ENCODE results near the gene SPSB1. TPM values are rescaled to one million over a fixed set of nuclear protein-coding genes. Genes with fewer than 3 reads are reported as not detected.

SPSB1 gene
- total RNA-seq, 6 experiments from 2014 or later: 5.9 to 10.4 (median 8.6) TPM

DNA sequence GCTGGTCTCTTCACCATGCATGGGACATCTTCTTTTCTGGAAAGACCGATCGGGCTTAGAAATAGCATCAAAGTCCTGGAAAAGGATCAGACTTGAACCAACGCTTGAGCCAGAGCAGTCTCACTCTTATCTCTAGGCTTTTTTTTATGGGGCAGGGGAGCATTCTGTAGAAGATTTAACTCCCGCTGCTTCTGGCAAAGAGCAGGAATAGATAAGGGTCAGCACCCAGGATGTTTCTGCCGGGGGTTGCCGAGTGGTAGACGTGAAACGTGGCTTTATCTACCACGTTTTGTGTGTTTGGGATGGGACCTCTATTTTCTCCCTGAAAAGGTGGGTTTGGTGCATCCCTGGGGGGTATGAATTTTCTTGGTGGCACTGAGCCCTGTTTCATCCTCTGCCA is 18.8 kb downstream of the SPSB1 start:
- H3K27ac Mint-ChIP-seq: no peak overlapping the region

DNA sequence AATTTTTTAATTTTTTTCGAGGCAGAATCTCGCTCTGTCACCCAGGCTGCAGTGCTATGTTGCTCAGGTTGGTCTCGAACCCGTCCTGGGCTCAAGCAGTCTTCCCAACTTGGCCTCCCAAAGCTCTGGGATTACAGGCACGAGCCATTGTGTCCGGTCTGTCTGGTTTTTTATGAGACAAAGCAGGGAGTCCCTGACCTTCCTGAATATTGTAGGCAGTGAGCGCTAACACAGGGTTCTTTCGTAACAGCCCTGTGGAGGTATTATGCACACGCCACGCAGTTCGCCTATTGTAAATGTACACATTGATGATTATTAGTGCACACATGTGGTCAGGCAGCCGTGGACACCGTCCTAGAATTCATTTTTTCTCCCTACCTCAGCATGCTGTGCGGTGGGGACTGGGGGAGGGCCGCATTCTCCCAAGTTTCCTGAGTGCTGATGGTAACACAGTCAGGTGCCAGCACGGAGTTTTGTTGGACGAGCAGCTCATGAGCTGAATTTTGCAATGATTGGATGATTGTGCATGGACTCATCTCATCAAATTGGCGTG is 19.6 kb downstream of the SPSB1 start:
- Mint-ChIP-seq H3K4me1 (ENCODE audit: low read depth) (peaks cover 24% of the 10 kb centered on the region), H3K4me3 (no peak overlapping the region), H3K36me3 (ENCODE audit: low read depth) (0 out of 2 replicates have a peak, but pooled peaks cover 3% of the 10 kb centered on the region), H3K27me3 (ENCODE audit: insufficient read depth) (no peaks in the 10 kb centered on the region), H3K9me3 (no peaks in the 10 kb centered on the region), H3K27ac (no peak overlapping the region)
- TF ChIP-seq, protein P1, sequence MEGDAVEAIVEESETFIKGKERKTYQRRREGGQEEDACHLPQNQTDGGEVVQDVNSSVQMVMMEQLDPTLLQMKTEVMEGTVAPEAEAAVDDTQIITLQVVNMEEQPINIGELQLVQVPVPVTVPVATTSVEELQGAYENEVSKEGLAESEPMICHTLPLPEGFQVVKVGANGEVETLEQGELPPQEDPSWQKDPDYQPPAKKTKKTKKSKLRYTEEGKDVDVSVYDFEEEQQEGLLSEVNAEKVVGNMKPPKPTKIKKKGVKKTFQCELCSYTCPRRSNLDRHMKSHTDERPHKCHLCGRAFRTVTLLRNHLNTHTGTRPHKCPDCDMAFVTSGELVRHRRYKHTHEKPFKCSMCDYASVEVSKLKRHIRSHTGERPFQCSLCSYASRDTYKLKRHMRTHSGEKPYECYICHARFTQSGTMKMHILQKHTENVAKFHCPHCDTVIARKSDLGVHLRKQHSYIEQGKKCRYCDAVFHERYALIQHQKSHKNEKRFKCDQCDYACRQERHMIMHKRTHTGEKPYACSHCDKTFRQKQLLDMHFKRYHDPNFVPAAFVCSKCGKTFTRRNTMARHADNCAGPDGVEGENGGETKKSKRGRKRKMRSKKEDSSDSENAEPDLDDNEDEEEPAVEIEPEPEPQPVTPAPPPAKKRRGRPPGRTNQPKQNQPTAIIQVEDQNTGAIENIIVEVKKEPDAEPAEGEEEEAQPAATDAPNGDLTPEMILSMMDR (IDR thresholded peaks at IDR 0.05): no peak
- no peak for DNase-seq

More for the DNA sequence above, 18.8 kb downstream of the SPSB1 start:
- DNase-seq: no peak
- no peaks in the 10 kb centered on the region for H3K27me3 Mint-ChIP-seq (ENCODE audit: insufficient read depth)
- no peak overlapping the region for H3K4me3 Mint-ChIP-seq
- peaks cover 19% of the 10 kb centered on the region for H3K4me1 Mint-ChIP-seq (ENCODE audit: low read depth)
- TF ChIP-seq, protein P1 (IDR thresholded peaks at IDR 0.05): no peak
- no peaks in the 10 kb centered on the region for H3K9me3 Mint-ChIP-seq
- 0 out of 2 replicates have a peak, but pooled peaks cover 4% of the 10 kb centered on the region for H3K36me3 Mint-ChIP-seq (ENCODE audit: low read depth)

DNA sequence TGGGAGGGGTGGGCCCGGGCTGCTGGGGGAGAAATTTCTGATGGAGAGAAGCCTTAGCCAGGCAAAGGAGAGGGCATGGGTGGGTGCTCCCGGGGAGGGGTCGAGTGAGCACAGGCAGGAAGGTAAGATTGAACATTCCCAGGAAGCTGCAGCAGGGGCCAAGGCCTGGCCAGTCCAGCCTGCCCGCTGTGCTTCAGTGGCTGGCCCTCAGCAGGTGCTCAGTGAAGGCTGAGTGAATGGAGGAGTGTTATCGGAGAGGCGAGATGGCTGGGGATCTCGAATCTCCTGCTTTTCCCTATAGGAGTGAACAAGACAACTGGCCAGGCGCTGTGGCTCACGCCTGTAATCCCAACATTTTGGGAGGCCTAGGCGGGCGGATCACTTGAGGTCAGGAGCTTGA is 20.9 kb downstream of the SPSB1 start:
- no peak for DNase-seq
- Mint-ChIP-seq H3K27me3 (ENCODE audit: insufficient read depth) (no peaks in the 10 kb centered on the region), H3K36me3 (ENCODE audit: low read depth) (no peaks in the 10 kb centered on the region), H3K4me3 (no peak overlapping the region), H3K9me3 (no peaks in the 10 kb centered on the region), H3K27ac (no peak overlapping the region), H3K4me1 (ENCODE audit: low read depth) (peaks cover 31% of the 10 kb centered on the region)
- TF ChIP-seq, protein P1 (IDR thresholded peaks at IDR 0.05): no peak

DNA sequence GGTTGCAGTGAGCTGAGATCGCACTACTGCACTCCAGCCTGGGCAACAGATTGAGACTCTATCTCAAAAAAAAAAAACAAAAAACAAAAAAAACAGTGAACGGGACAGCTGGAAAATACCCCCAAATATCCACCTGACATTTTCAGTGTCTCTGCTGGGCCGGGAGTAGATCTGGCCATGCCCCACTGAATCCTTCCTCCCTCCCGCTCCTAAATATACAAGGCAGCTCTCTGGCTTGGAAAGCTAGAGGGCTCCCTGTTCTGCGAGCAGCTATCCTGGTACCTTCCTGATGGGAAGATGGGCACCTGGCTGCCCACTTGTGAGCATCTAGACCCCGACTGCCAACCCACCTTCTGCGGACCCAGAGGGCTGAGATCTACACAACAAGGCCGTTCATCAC is 21.4 kb downstream of the SPSB1 start:
- Mint-ChIP-seq H3K27me3 (ENCODE audit: insufficient read depth) (no peaks in the 10 kb centered on the region), H3K27ac (no peak overlapping the region), H3K4me1 (ENCODE audit: low read depth) (peaks cover 31% of the 10 kb centered on the region), H3K36me3 (ENCODE audit: low read depth) (no peaks in the 10 kb centered on the region), H3K4me3 (no peak overlapping the region), H3K9me3 (no peaks in the 10 kb centered on the region)
- TF ChIP-seq, protein P1 (IDR thresholded peaks at IDR 0.05): no peak
- DNase-seq: no peak

DNA sequence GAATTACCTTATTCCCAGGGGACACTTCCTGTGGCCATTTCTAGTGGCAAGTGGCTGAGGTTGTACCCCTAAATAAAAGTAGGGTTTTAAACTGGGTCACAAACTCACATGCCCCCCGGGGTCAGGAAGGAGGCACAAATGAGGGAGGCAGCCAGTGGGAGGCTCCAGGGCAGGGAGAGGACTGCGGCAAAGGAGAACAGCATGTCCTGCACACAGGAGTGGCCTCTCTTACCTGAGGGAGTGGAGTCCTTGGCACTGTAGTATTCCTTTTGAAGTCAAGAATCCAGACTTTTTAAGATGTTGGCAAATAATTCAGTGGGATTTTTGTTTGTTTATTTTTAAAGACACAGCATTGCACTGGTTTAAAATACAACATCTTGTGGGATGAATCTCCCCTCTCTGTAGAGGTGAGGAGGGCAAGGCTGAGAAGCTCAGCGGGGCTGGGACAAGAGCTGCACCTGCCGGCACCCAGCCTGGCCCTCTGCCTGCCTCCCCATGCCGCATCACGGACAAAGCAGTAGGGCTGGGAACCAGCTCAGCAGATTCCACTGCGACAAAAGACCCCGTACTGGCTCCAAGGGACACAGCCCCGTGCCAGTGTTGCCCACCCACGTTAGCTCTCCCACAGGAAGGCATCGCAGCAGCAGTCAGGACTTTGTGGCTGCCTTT is 22.2 kb downstream of the SPSB1 start:
- TF ChIP-seq, protein P1 (IDR thresholded peaks at IDR 0.05): no peak
- DNase-seq: no peak
- peak overlapping the region; percentile 93 for H3K27ac Mint-ChIP-seq
- no peaks in the 10 kb centered on the region for H3K9me3 Mint-ChIP-seq
- H3K27me3 Mint-ChIP-seq (ENCODE audit: insufficient read depth): no peaks in the 10 kb centered on the region
- no peak overlapping the region; the same call in 1 of the 2 replicates for H3K4me3 Mint-ChIP-seq
- H3K36me3 Mint-ChIP-seq (ENCODE audit: low read depth): no peaks in the 10 kb centered on the region
- H3K4me1 Mint-ChIP-seq (ENCODE audit: low read depth): peaks cover 31% of the 10 kb centered on the region

Data from HFFc6 (cell line).